GF-D8 (cell line): Measurements from ENCODE around the gene SETD6.
"Not testable (repeated sequence)": the region's sequence is repeated elsewhere in the genome, so short reads cannot be mapped to it uniquely, and the experiment has no call there.

ENCODE experiments used
- DNase-seq: peaks from one replicate; lab custom pipeline; 2025; lab: John Stamatoyannopoulos, UW

SETD6 gene

GRCh38 chr16:58542291-58542690 lies 27.0 kb downstream of the SETD6 start:
- no peak for DNase-seq

- DNase-seq = no peak
Observed at GRCh38 chr16:58543685-58544084, 28.4 kb downstream of the SETD6 start.

- DNase-seq = no peak
Observed at GRCh38 chr16:58548378-58548777, 33.1 kb downstream of the SETD6 start.

- DNase-seq = no peak
Observed at GRCh38 chr16:58551496-58551895, 36.2 kb downstream of the SETD6 start.

GRCh38 chr16:58556678-58557077 lies 41.4 kb downstream of the SETD6 start:
- DNase-seq = no peak

- no peak for DNase-seq
Observed at GRCh38 chr16:58563235-58563634, 47.9 kb downstream of the SETD6 start.

- no peak for DNase-seq
Observed at GRCh38 chr16:58563775-58564174, 48.5 kb downstream of the SETD6 start.

GRCh38 chr16:58565697-58566096 lies 50.4 kb downstream of the SETD6 start:
- not testable (repeated sequence) for DNase-seq
